Ishikawa (cell line): ENCODE results near the gene ARSB.

Source experiments
- CEBPB ChIP-seq: IDR thresholded peaks from 2 replicates; pipeline ENCODE4 v1.6.1; 2012
- CREB1 ChIP-seq: IDR thresholded peaks from 2 replicates; pipeline ENCODE4 v1.6.1; 2012; ENCODE audit warnings: low read depth
- EGR1 ChIP-seq: IDR thresholded peaks from 2 replicates; pipeline ENCODE4 v1.6.1; 2012
- EP300 ChIP-seq: IDR thresholded peaks from 2 replicates; pipeline ENCODE4 v1.6.1; 2012; ENCODE audit warnings: borderline replicate concordance
- FOXM1 ChIP-seq: IDR thresholded peaks from 2 replicates; pipeline ENCODE4 v1.6.1; 2012; ENCODE audit warnings: low read depth, borderline replicate concordance
- MAX ChIP-seq: IDR thresholded peaks from 2 replicates; pipeline ENCODE4 v1.6.1; 2012
- NFIC ChIP-seq: IDR thresholded peaks from 2 replicates; pipeline ENCODE4 v1.6.1; 2012
- RAD21 ChIP-seq: IDR thresholded peaks from 2 replicates; pipeline ENCODE4 v1.6.1; 2012; ENCODE audit warnings: low read depth
- REST ChIP-seq: IDR thresholded peaks from 2 replicates; pipeline ENCODE4 v1.6.1; 2012; ENCODE audit warnings: low read depth, mild to moderate bottlenecking
- TAF1 ChIP-seq: IDR thresholded peaks from 2 replicates; pipeline ENCODE4 v1.6.1; 2012; ENCODE audit warnings: low read depth, mild to moderate bottlenecking
- TCF12 ChIP-seq: IDR thresholded peaks from 2 replicates; pipeline ENCODE4 v1.6.1; 2012; ENCODE audit warnings: low read depth
- TEAD4 ChIP-seq: IDR thresholded peaks from 2 replicates; pipeline ENCODE4 v1.6.1; 2012
- USF1 ChIP-seq: IDR thresholded peaks from 2 replicates; pipeline ENCODE4 v1.6.1; 2012
- YY1 ChIP-seq: IDR thresholded peaks from 2 replicates; pipeline ENCODE4 v1.6.1; 2012; ENCODE audit warnings: low read depth
- ZBTB7A ChIP-seq: IDR thresholded peaks from 2 replicates; pipeline ENCODE4 v1.6.1; 2012; ENCODE audit warnings: low read depth

The ARSB gene

GRCh38 chr5:78757269-78758053 lies 227.6 kb downstream of the ARSB start:
- TF ChIP-seq TEAD4 (no peak), CREB1 (no peak), YY1 (no peak), USF1 (no peak), ZBTB7A (no peak), NFIC (no peak), TAF1 (no peak), MAX (no peak)

- TF ChIP-seq TCF12 (no peak), TAF1 (no peak), EP300 (no peak), TEAD4 (no peak), CEBPB (no peak), CREB1 (no peak), ZBTB7A (no peak), EGR1 (no peak), RAD21 (no peak), FOXM1 (no peak)
These were observed 228.3 kb downstream of the ARSB start for GRCh38 chr5:78756858-78757257.

GRCh38 chr5:78755822-78756429 lies 229.2 kb downstream of the ARSB start:
- no peak for TF ChIP-seq CEBPB

- TF ChIP-seq EP300 (no peak), TEAD4 (no peak), TCF12 (no peak), NFIC (no peak), EGR1 (no peak), REST (no peak)
These were observed 230.5 kb downstream of the ARSB start for GRCh38 chr5:78754655-78755054.

- TF ChIP-seq YY1, result no peak
- TF ChIP-seq CEBPB, result peak; percentile 8; the same call in 1 of the 2 replicates
- TF ChIP-seq MAX, result no peak
- no peak for TF ChIP-seq TEAD4
These were observed 232.0 kb downstream of the ARSB start for GRCh38 chr5:78753093-78753531.

- TF ChIP-seq YY1, result no peak
- no peak for TF ChIP-seq TAF1
- no peak for TF ChIP-seq RAD21
- TF ChIP-seq TCF12, result no peak
- no peak for TF ChIP-seq TEAD4
- no peak for TF ChIP-seq CREB1
- TF ChIP-seq ZBTB7A, result no peak
- no peak for TF ChIP-seq MAX
- no peak for TF ChIP-seq FOXM1
- no peak for TF ChIP-seq EP300
- TF ChIP-seq REST, result no peak
- no peak for TF ChIP-seq NFIC
- no peak for TF ChIP-seq CEBPB
- TF ChIP-seq EGR1, result no peak
- TF ChIP-seq USF1, result no peak
These were observed 233.2 kb downstream of the ARSB start for GRCh38 chr5:78751872-78752271.
